Mucosa of rectum (tissue), 2 donors: Measurements from ENCODE around the gene ACSL3.
"Not testable (repeated sequence)": the region's sequence is repeated elsewhere in the genome, so short reads cannot be mapped to it uniquely, and the experiment has no call there.

ENCODE experiments used
- H3K27ac ChIP-seq, 2 donors: one replicate each; pipeline ENCODE4 v1.7.0; 2013; ENCODE audit warnings: inconsistent platforms in 2 of 2, low read depth in 2 of 2, low read length in 2 of 2
- H3K27me3 ChIP-seq, 2 donors: one replicate each; pipeline ENCODE4 v1.7.0; 2013; ENCODE audit warnings: low read length in 2 of 2; ENCODE audit not compliant: control insufficient read depth in 2 of 2, insufficient read depth in 2 of 2
- H3K36me3 ChIP-seq, 2 donors: one replicate each; pipeline ENCODE4 v1.7.0; 2013; ENCODE audit warnings: low read length in 2 of 2; ENCODE audit not compliant: control insufficient read depth in 2 of 2, insufficient read depth in 2 of 2
- H3K4me1 ChIP-seq, 2 donors: one replicate each; pipeline ENCODE4 v1.7.0; 2013; ENCODE audit warnings: low read length in 2 of 2, mild to moderate bottlenecking in 1 of 2; ENCODE audit not compliant: control insufficient read depth in 2 of 2, insufficient read depth in 2 of 2
- H3K4me3 ChIP-seq, 2 donors: one replicate each; pipeline ENCODE4 v1.7.0; 2013; ENCODE audit warnings: low read length in 2 of 2
- H3K9ac ChIP-seq, 2 donors: one replicate each; pipeline ENCODE4 v1.7.0; 2013; ENCODE audit warnings: low read length in 2 of 2, low read depth in 1 of 2, mild to moderate bottlenecking in 1 of 2
- H3K9me3 ChIP-seq, 2 donors: one replicate each; pipeline ENCODE4 v1.7.0; 2013; ENCODE audit warnings: low read length in 2 of 2; ENCODE audit not compliant: control insufficient read depth in 2 of 2
- donor health status: healthy.
- donor health status: Normal muscosa, but diverticular disease.

ACSL3 gene

DNA sequence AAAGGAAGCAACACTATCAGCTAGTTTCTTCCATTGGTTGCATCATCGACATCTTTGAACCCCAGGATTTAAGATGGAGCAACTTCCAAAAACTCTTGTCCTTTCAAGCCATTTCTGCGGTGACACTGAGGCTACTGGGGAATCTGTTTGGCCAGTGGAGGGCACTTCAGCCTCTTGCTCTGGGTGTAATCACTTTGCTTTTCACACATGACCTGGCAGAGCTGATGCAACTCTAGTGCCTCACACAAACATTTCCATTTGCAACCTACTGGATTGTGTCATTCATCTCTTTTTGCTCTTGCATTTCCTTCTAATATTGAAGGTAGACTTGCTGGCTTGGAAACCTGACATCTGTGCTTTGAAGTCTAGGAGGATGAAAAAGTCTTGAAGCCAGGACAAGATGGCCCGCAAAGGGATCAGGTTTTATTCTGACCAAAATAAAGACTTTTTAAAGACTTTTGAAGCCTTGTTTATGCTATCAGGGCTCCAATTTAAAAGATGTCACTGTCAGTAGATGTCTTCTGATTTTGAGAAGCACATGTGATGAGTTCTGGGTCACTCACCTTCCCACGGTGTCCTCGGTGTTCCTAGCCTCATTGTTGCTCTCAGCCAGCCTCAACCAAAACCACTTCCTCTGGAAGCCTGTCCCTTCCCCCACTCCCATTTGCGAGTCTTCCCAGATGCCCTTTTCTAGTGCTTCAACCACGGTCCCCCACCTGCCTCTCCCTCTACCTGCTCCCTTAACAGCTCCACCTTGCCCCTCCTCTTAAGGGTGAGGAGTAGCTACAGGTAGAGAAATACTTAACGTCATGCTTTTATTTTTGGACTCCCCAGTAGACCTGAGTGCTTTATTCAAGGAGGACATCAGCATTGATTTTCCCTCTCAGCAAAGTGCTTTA lies 121.4 kb downstream of the ACSL3 start:
- Histone ChIP-seq H3K27ac (no peak overlapping the region), H3K27me3 (no peaks in the 10 kb centered on the region), H3K4me3 (no peak overlapping the region), H3K9me3 (peaks cover 0 to 3% of the 10 kb centered on the region in 2 donors), H3K9ac (no peak overlapping the region), H3K36me3 (no peaks in the 10 kb centered on the region), H3K4me1 (no peaks in the 10 kb centered on the region)

DNA sequence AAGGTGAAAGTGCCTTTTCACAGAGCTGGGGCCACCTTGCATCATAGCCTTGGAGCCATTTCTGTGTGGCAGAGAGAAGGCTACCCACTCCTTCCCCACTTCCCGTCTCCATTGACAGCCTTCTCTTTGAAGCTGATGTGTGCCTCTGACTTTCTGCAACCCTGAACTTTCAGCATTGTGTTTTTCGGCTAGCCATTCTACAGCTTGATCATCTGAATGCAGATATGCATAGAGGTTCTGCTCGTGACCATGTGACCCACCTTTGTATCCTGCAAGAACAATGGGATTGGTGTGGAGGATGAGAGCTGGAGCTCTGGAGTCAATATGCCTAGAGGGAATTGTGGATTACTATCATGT lies 122.1 kb downstream of the ACSL3 start:
- Histone ChIP-seq H3K4me3 (no peak overlapping the region), H3K9ac (no peak overlapping the region), H3K4me1 (no peaks in the 10 kb centered on the region), H3K36me3 (no peaks in the 10 kb centered on the region), H3K27ac (no peak overlapping the region), H3K9me3 (peaks cover 0 to 3% of the 10 kb centered on the region in 2 donors), H3K27me3 (no peaks in the 10 kb centered on the region)

DNA sequence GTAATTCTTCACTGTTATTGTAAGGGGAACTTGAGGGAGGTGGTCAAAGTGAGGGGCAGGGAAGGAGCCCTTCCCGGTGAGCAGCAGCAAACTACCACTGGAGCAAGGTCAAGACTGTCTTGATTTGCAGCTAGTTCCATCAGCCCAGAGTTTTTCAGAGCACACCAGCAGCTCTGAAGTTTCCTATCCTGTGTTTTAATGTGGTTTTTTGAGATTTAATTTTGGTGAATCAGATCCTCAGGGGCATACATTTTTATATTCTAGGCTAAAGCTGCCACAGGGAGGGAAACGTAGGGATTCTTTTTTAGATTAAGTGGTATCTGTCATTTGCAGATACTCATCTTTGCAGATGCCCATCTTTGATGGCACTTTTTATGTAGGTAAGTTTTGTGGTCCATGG lies 124.1 kb downstream of the ACSL3 start:
- Histone ChIP-seq H3K27ac (no peak overlapping the region), H3K9ac (no peak overlapping the region)

DNA sequence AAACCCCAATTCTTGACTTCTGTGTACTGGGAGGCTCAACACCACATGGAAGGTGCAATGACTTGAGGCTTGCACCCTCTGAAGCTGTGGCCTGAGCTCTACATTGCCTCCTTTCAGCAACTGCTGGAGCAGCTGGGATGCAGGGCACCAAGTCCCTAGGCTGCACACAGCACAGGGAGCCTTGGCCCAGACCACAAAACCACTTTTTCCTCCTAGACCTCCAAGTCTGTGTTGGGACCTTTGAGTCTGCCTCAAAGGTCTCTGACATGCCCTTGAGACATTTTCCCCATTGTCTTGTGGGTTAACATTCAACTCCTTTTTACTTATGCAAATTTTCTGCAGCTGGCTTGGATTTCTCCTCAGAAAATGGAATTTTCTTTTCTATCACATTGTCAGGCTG lies 128.6 kb downstream of the ACSL3 start:
- no peaks in the 10 kb centered on the region for H3K36me3 ChIP-seq
- H3K27me3 ChIP-seq, result no peaks in the 10 kb centered on the region
- H3K4me3 ChIP-seq, result no peak overlapping the region
- no peaks in the 10 kb centered on the region for H3K4me1 ChIP-seq
- peaks cover 0 to 3% of the 10 kb centered on the region in 2 donors for H3K9me3 ChIP-seq
- H3K27ac ChIP-seq, result no peak overlapping the region
- H3K9ac ChIP-seq, result no peak overlapping the region

More for the DNA sequence above, 124.1 kb downstream of the ACSL3 start:
- Histone ChIP-seq H3K9me3 (peaks cover 0 to 3% of the 10 kb centered on the region in 2 donors), H3K4me1 (no peaks in the 10 kb centered on the region), H3K4me3 (no peak overlapping the region), H3K27me3 (no peaks in the 10 kb centered on the region), H3K36me3 (no peaks in the 10 kb centered on the region)

DNA sequence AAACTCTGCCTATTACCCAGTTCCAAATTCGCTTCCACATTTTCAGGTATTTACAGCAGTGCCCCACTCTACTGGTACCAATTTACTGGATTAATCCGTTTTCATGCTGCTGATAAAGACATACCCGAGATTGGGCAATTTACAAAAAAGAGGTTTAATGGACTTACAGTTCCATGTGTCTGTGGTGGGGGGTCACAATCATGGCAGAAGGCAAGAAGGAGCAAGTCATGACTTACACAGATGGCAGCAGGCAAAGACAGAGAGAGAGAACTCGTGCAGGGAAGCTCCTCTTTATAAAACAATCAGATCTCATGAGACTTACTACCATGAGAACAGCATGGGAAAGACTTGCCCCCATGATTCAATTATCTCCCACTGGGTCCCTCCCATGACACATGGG lies 129.4 kb downstream of the ACSL3 start:
- not testable (repeated sequence) for H3K36me3 ChIP-seq, H3K9ac ChIP-seq, H3K4me1 ChIP-seq, H3K9me3 ChIP-seq, H3K4me3 ChIP-seq, H3K27ac ChIP-seq, H3K27me3 ChIP-seq

DNA sequence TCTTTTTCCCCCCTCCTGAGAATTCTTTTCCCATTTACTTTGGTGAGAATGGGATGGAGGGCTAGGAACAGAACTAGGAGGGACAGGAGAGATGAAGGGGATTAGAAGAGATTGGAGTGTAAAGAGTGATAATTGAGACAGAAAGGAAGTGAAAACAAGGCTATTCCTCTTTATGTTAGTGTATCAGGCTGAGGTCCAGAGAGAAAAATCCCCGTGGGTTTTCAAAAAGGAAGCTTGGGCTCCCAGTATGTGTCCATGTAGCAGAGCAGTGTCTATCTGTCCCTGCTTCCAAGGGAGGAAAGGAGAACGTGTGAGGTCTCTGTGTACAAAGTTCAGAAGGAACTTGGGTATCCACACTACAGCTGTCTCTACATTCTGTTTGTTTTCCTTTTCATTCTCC lies 131.3 kb downstream of the ACSL3 start:
- Histone ChIP-seq H3K4me1 (no peaks in the 10 kb centered on the region), H3K27ac (no peak overlapping the region), H3K36me3 (no peaks in the 10 kb centered on the region), H3K27me3 (no peaks in the 10 kb centered on the region), H3K9me3 (no peaks in the 10 kb centered on the region), H3K9ac (no peak overlapping the region), H3K4me3 (no peak overlapping the region)
